Motor neuron (in vitro differentiated cells): ENCODE results near the gene ZNF423. TPM values are rescaled to one million over a fixed set of nuclear protein-coding genes. Genes with fewer than 3 reads are reported as not detected.

Source experiments
- ATAC-seq, 8 experiments: fragments of 200-7000 bp; cut with Tn5 transposase; replicated peaks in 6 of 8; 2 replicates each; pipeline ENCODE4 v1.8.0; 2021; ENCODE audit warnings: mild to moderate bottlenecking in 8 of 8, moderate library complexity in 8 of 8
- H3K27ac ChIP-seq, 2 donors: fragments of 250-450 bp; sonication (Bioruptor Pico); 2 replicates each; pipeline ENCODE4 v1.9.0; 2021; ENCODE audit warnings: antibody characterized with exemption in 2 of 2, mild to moderate bottlenecking in 2 of 2, moderate library complexity in 1 of 2
- H3K4me1 ChIP-seq, 2 donors: fragments of 250-450 bp; sonication (Bioruptor Pico); replicated peaks in 1 of 2; 2 replicates each; pipeline ENCODE4 v1.6.1; 2021; ENCODE audit warnings: antibody characterized with exemption in 2 of 2, mild to moderate bottlenecking in 2 of 2, moderate library complexity in 1 of 2
- H3K4me3 ChIP-seq, 5 donors: fragments of 250-450 bp; sonication (Bioruptor Pico); 2 replicates each; pipeline ENCODE4 v1.9.0; 2021; ENCODE audit warnings: antibody characterized with exemption in 5 of 5, mild to moderate bottlenecking in 5 of 5, moderate library complexity in 4 of 5
- WGBS, 10 experiments: fragments of 450-650 bp; shearing (Covaris generic); methylation state at CpG; one replicate each; pipeline ENCODE4 v1.0.0; 2022; 5-methylcytosine and 5-hydroxymethylcytosine counted together
- in situ Hi-C, 9 experiments: fragments of 400-800 bp; cut with MboI; loops; one replicate each; pipeline ENCODE4 v1.15.0; 2021; ENCODE audit warnings: low sequenced_read_pairs in 9 of 9, low pct_unique_long_range_greater_than_20kb in 2 of 9; ENCODE audit not compliant: unreplicated experiment in 9 of 9
- total RNA-seq, 8 experiments: library from RNA; unstranded; fragments of 300-600 nt; gene quantifications; 2 replicates each; pipeline versions ENCODE4 v1.2.3 to v1.2.4, GENCODE V29; 2022

The ZNF423 gene
- total RNA-seq, 8 experiments from 2014 or later: 1.1 to 31.2 (median 19.0) TPM

GRCh38 chr16:49640581-49640980 lies 215.3 kb downstream of the ZNF423 start:
- peak in 7 of 8 experiments; percentile 2 to 77 (median 66) for ATAC-seq
- 80% methylated on average over 2 of the region's 15 CpGs; no CpG with 5 or more reads in 9 of the 10 experiments for WGBS, 10 experiments
- peaks cover 30 to 43% of the 10 kb centered on the region in 2 donors for H3K4me1 ChIP-seq
- no peak overlapping the region for H3K4me3 ChIP-seq
- H3K27ac ChIP-seq: peak overlapping the region in 1 of 2 donors; percentile 16
- in situ Hi-C loops: no loop called here

GRCh38 chr16:49639739-49640431 lies 216.0 kb downstream of the ZNF423 start:
- in situ Hi-C loops: no loop called here
- WGBS, 10 experiments: 0 to 72% (median 12%) methylated on average over 2 to 12 of the region's 22 CpGs; no CpG with 5 or more reads in 3 of the 10 experiments
- Histone ChIP-seq H3K4me3 (no peak overlapping the region), H3K27ac (peak overlapping the region in 1 of 2 donors; percentile 16), H3K4me1 (peaks cover 30 to 43% of the 10 kb centered on the region in 2 donors)
- peak in 7 of 8 experiments; percentile 5 to 88 (median 69) for ATAC-seq

GRCh38 chr16:49638673-49639610 lies 217.0 kb downstream of the ZNF423 start:
- peaks cover 30 to 40% of the 10 kb centered on the region in 2 donors for H3K4me1 ChIP-seq
- ATAC-seq: peak in 3 of 8 experiments; percentile 6 to 16 (median 10)
- H3K4me3 ChIP-seq: no peak overlapping the region
- in situ Hi-C loops: no loop called here
- peak overlapping the region; percentile 16 to 47 for H3K27ac ChIP-seq
- 50 to 100% (median 77%) methylated on average over 1 to 6 of the region's 23 CpGs; no CpG with 5 or more reads in 2 of the 10 experiments for WGBS, 10 experiments

- no peak for ATAC-seq
- in situ Hi-C loops: no loop called here
- 60 to 100% (median 98%) methylated on average over 1 to 14 of the region's 42 CpGs; no CpG with 5 or more reads in 5 of the 10 experiments for WGBS, 10 experiments
- no peak overlapping the region for H3K27ac ChIP-seq
- peaks cover 33 to 42% of the 10 kb centered on the region in 2 donors for H3K4me1 ChIP-seq
- H3K4me3 ChIP-seq: no peak overlapping the region
Observed at GRCh38 chr16:49637933-49638672, 217.8 kb downstream of the ZNF423 start.

GRCh38 chr16:49637511-49637910 lies 218.4 kb downstream of the ZNF423 start:
- Histone ChIP-seq H3K4me1 (peaks cover 33 to 40% of the 10 kb centered on the region in 2 donors), H3K27ac (no peak overlapping the region), H3K4me3 (no peak overlapping the region)
- in situ Hi-C loops: no loop called here
- no peak for ATAC-seq
- 90 to 100% (median 99%) methylated on average over 1 to 9 of the region's 16 CpGs; no CpG with 5 or more reads in 4 of the 10 experiments for WGBS, 10 experiments

- H3K4me3 ChIP-seq: no peak overlapping the region
- H3K27ac ChIP-seq: no peak overlapping the region
- peaks cover 31 to 41% of the 10 kb centered on the region in 2 donors for H3K4me1 ChIP-seq
- in situ Hi-C loops: no loop called here
- ATAC-seq: no peak
- 60 to 100% (median 99%) methylated on average over 1 to 9 of the region's 14 CpGs; no CpG with 5 or more reads in 4 of the 10 experiments for WGBS, 10 experiments
Observed at GRCh38 chr16:49636608-49637007, 219.3 kb downstream of the ZNF423 start.

- in situ Hi-C loops: no loop called here
- ATAC-seq: no peak
- peaks cover 25 to 41% of the 10 kb centered on the region in 2 donors for H3K4me1 ChIP-seq
- no peak overlapping the region for H3K27ac ChIP-seq
- 50 to 100% (median 90%) methylated on average over 2 to 19 of the region's 58 CpGs; no CpG with 5 or more reads in 3 of the 10 experiments for WGBS, 10 experiments
- no peak overlapping the region for H3K4me3 ChIP-seq
Observed at GRCh38 chr16:49635591-49636581, 220.0 kb downstream of the ZNF423 start.

GRCh38 chr16:49635009-49635350 lies 220.9 kb downstream of the ZNF423 start:
- in situ Hi-C loops: no loop called here
- H3K27ac ChIP-seq: no peak overlapping the region
- no peak overlapping the region for H3K4me3 ChIP-seq
- 80 to 100% (median 90%) methylated on average over 1 of the region's 1 CpG; no CpG with 5 or more reads in 6 of the 10 experiments for WGBS, 10 experiments
- H3K4me1 ChIP-seq: peaks cover 16 to 32% of the 10 kb centered on the region in 2 donors
- ATAC-seq: no peak

GRCh38 chr16:49634235-49635008 lies 221.5 kb downstream of the ZNF423 start:
- 59 to 100% (median 88%) methylated on average over 1 to 7 of the region's 10 CpGs; no CpG with 5 or more reads in 5 of the 10 experiments for WGBS, 10 experiments
- Histone ChIP-seq H3K27ac (no peak overlapping the region), H3K4me1 (peaks cover 11 to 29% of the 10 kb centered on the region in 2 donors), H3K4me3 (no peak overlapping the region)
- in situ Hi-C loops: no loop called here
- no peak for ATAC-seq

- Histone ChIP-seq H3K4me3 (no peak overlapping the region), H3K4me1 (peaks cover 5 to 18% of the 10 kb centered on the region in 2 donors), H3K27ac (no peak overlapping the region)
- no peak for ATAC-seq
- in situ Hi-C loops: no loop called here
- WGBS, 10 experiments: 80 to 94% (median 90%) methylated on average over 1 to 2 of the region's 4 CpGs; no CpG with 5 or more reads in 7 of the 10 experiments
Observed at GRCh38 chr16:49632795-49633184, 223.1 kb downstream of the ZNF423 start.

GRCh38 chr16:49632086-49632794 lies 223.7 kb downstream of the ZNF423 start:
- WGBS, 10 experiments: 40 to 100% (median 90%) methylated on average over 1 to 2 of the region's 9 CpGs; no CpG with 5 or more reads in 7 of the 10 experiments
- H3K4me3 ChIP-seq: no peak overlapping the region
- H3K4me1 ChIP-seq: peaks cover 5 to 18% of the 10 kb centered on the region in 2 donors
- in situ Hi-C loops: no loop called here
- ATAC-seq: no peak
- H3K27ac ChIP-seq: no peak overlapping the region
